ENCODE data around the gene ARHGAP29. TPM values are rescaled to one million over a fixed set of nuclear protein-coding genes. Genes with fewer than 3 reads are reported as not detected.

The ARHGAP29 gene
- polyA plus RNA-seq, 2 of the 4 experiments (the other 2 are of a cell fraction), result 14.3 to 29.7 TPM

DNA sequence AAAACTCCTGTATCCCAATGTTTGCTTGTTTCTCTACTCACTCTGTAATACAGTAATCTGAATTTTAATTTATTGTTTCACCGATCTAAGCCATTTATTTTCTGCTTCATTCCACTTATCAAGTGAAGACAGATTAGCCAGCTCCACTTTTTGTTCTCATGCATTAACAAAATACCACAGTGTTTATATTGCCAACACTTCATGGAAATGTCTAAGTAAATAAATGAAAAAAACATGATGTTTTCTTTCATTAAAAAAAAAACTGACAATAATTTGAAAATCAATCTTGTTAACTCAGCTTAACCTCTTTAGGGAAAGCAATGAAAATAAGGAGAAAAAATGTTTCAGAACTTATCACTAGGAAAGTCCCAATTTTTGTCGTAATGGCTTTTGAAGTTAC, 11.5 kb downstream of the ARHGAP29 start:
- Histone ChIP-seq H3K9me3 (no peaks in the 10 kb centered on the region), H3K4me3 (no peak overlapping the region), H3K4me1 (peaks cover 26% of the 10 kb centered on the region; the same call in 2 of the 3 replicates), H3K27ac (no peak overlapping the region), H3K4me2 (no peak overlapping the region)
- POLR2A ChIA-PET, result no interaction called here
- no peak for TF ChIP-seq MAZ (IDR thresholded peaks at IDR 0.05; ENCODE audit: borderline replicate concordance, low read depth, low read length)
- TF ChIP-seq, protein P1, sequence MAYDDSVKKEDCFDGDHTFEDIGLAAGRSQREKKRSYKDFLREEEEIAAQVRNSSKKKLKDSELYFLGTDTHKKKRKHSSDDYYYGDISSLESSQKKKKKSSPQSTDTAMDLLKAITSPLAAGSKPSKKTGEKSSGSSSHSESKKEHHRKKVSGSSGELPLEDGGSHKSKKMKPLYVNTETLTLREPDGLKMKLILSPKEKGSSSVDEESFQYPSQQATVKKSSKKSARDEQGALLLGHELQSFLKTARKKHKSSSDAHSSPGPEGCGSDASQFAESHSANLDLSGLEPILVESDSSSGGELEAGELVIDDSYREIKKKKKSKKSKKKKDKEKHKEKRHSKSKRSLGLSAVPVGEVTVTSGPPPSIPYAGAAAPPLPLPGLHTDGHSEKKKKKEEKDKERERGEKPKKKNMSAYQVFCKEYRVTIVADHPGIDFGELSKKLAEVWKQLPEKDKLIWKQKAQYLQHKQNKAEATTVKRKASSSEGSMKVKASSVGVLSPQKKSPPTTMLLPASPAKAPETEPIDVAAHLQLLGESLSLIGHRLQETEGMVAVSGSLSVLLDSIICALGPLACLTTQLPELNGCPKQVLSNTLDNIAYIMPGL (CRISPR knock-in tag; IDR thresholded peaks at IDR 0.05; ENCODE audit: borderline replicate concordance), result no peak
- TF ChIP-seq HOXA7 (CRISPR knock-in tag; IDR thresholded peaks at IDR 0.05), result no peak
- TF ChIP-seq CHD2 (IDR thresholded peaks at IDR 0.05; ENCODE audit: low read length, partially characterized antibody), result no peak
- TF ChIP-seq PHF8 (IDR thresholded peaks at IDR 0.05; ENCODE audit: borderline replicate concordance, low read depth), result no peak
- WGBS (ENCODE audit: missing lambda C conversion rate), result 89% methylated on average over 2 of the region's 2 CpGs
- DNase-seq (ENCODE audit: low read depth in 1 of 2, low spot score in 1 of 2) (no peak), ATAC-seq (no peak), FAIRE-seq (no peak)
- CTCF ChIA-PET, result interaction anchor here (0.7 to 5.5 kb wide), 5 partner anchors 10 to 238 kb away, joined by 3 to 20 read pairs (median 5); partner anchors contain the start of gene ARHGAP29

DNA sequence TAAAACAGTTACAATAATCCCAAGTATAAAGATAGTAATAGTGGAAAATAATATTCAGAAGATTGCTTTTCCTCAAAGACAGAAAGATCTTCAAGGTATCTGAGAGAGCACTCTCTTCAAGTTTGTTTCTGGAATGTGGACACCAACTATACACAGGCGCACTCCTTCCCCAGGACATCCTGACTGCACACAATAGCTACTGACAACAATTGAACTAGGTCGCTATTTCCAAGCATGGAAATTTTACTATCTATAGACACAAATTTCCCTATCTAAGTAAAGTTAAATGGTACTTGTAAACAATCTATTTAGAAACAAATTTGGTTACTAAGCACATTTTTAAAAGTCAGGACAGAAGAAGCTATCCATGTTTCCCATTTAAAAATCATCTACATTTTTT, 19.1 kb downstream of the ARHGAP29 start:
- no peaks in the 10 kb centered on the region for H3K9me3 ChIP-seq
- H3K4me2 ChIP-seq, result no peak overlapping the region
- ATAC-seq (no peak), FAIRE-seq (no peak), DNase-seq (ENCODE audit: low read depth in 1 of 2, low spot score in 1 of 2) (no peak)
- H3K27ac ChIP-seq, result no peak overlapping the region
- no peak for TF ChIP-seq FOSB (CRISPR knock-in tag; IDR thresholded peaks at IDR 0.05)
- TF ChIP-seq BCL3 (IDR thresholded peaks at IDR 0.05), result no peak
- no peak for TF ChIP-seq JUNB (IDR thresholded peaks at IDR 0.05)
- TF ChIP-seq PHF8 (IDR thresholded peaks at IDR 0.05; ENCODE audit: borderline replicate concordance, low read depth), result no peak
- TF ChIP-seq CEBPB (IDR thresholded peaks at IDR 0.05), result no peak
- no peak for TF ChIP-seq NPAS2 (CRISPR knock-in tag; IDR thresholded peaks at IDR 0.05; ENCODE audit: borderline replicate concordance)
- no peak for TF ChIP-seq ZSCAN20 (CRISPR knock-in tag; IDR thresholded peaks at IDR 0.05)
- TF ChIP-seq, protein P2, sequence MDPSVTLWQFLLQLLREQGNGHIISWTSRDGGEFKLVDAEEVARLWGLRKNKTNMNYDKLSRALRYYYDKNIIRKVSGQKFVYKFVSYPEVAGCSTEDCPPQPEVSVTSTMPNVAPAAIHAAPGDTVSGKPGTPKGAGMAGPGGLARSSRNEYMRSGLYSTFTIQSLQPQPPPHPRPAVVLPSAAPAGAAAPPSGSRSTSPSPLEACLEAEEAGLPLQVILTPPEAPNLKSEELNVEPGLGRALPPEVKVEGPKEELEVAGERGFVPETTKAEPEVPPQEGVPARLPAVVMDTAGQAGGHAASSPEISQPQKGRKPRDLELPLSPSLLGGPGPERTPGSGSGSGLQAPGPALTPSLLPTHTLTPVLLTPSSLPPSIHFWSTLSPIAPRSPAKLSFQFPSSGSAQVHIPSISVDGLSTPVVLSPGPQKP (IDR thresholded peaks at IDR 0.05; ENCODE audit: low read depth, low read length), result no peak
- TF ChIP-seq, protein P3, sequence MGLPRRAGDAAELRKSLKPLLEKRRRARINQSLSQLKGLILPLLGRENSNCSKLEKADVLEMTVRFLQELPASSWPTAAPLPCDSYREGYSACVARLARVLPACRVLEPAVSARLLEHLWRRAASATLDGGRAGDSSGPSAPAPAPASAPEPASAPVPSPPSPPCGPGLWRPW (IDR thresholded peaks at IDR 0.05), result no peak
- no peak for TF ChIP-seq RNF2 (IDR thresholded peaks at IDR 0.05; ENCODE audit: borderline replicate concordance, low read depth)
- no peak for TF ChIP-seq MAFK (IDR thresholded peaks at IDR 0.05; ENCODE audit: partially characterized antibody)
- TF ChIP-seq, protein P4, sequence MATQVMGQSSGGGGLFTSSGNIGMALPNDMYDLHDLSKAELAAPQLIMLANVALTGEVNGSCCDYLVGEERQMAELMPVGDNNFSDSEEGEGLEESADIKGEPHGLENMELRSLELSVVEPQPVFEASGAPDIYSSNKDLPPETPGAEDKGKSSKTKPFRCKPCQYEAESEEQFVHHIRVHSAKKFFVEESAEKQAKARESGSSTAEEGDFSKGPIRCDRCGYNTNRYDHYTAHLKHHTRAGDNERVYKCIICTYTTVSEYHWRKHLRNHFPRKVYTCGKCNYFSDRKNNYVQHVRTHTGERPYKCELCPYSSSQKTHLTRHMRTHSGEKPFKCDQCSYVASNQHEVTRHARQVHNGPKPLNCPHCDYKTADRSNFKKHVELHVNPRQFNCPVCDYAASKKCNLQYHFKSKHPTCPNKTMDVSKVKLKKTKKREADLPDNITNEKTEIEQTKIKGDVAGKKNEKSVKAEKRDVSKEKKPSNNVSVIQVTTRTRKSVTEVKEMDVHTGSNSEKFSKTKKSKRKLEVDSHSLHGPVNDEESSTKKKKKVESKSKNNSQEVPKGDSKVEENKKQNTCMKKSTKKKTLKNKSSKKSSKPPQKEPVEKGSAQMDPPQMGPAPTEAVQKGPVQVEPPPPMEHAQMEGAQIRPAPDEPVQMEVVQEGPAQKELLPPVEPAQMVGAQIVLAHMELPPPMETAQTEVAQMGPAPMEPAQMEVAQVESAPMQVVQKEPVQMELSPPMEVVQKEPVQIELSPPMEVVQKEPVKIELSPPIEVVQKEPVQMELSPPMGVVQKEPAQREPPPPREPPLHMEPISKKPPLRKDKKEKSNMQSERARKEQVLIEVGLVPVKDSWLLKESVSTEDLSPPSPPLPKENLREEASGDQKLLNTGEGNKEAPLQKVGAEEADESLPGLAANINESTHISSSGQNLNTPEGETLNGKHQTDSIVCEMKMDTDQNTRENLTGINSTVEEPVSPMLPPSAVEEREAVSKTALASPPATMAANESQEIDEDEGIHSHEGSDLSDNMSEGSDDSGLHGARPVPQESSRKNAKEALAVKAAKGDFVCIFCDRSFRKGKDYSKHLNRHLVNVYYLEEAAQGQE (IDR thresholded peaks at IDR 0.05), result no peak
- TF ChIP-seq, protein P5, sequence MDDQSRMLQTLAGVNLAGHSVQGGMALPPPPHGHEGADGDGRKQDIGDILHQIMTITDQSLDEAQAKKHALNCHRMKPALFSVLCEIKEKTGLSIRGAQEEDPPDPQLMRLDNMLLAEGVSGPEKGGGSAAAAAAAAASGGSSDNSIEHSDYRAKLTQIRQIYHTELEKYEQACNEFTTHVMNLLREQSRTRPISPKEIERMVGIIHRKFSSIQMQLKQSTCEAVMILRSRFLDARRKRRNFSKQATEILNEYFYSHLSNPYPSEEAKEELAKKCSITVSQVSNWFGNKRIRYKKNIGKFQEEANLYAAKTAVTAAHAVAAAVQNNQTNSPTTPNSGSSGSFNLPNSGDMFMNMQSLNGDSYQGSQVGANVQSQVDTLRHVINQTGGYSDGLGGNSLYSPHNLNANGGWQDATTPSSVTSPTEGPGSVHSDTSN (IDR thresholded peaks at IDR 0.05), result no peak
- no peak for TF ChIP-seq TP53 (CRISPR knock-in tag; IDR thresholded peaks at IDR 0.05)
- TF ChIP-seq, protein P6, sequence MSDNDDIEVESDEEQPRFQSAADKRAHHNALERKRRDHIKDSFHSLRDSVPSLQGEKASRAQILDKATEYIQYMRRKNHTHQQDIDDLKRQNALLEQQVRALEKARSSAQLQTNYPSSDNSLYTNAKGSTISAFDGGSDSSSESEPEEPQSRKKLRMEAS (IDR thresholded peaks at IDR 0.05), result no peak
- no peak overlapping the region for H3K4me3 ChIP-seq
- ChIA-PET CTCF (interaction anchor here (0.8 kb wide), 1 partner anchor 10 kb away, joined by 3 read pairs; no protein-coding TSS in a partner anchor), POLR2A (no interaction called here)
- 91% methylated on average over 2 of the region's 2 CpGs for WGBS (ENCODE audit: missing lambda C conversion rate)
- peaks cover 16% of the 10 kb centered on the region for H3K4me1 ChIP-seq
